Ishikawa (cell line): Measurements from ENCODE around the gene CST2.

Source experiments
- CEBPB ChIP-seq: IDR thresholded peaks from 2 replicates; pipeline ENCODE4 v1.6.1; 2012
- CREB1 ChIP-seq: IDR thresholded peaks from 2 replicates; pipeline ENCODE4 v1.6.1; 2012; ENCODE audit warnings: low read depth
- EGR1 ChIP-seq: IDR thresholded peaks from 2 replicates; pipeline ENCODE4 v1.6.1; 2012
- EP300 ChIP-seq: IDR thresholded peaks from 2 replicates; pipeline ENCODE4 v1.6.1; 2012; ENCODE audit warnings: borderline replicate concordance
- FOXM1 ChIP-seq: IDR thresholded peaks from 2 replicates; pipeline ENCODE4 v1.6.1; 2012; ENCODE audit warnings: low read depth, borderline replicate concordance
- MAX ChIP-seq: IDR thresholded peaks from 2 replicates; pipeline ENCODE4 v1.6.1; 2012
- NFIC ChIP-seq: IDR thresholded peaks from 2 replicates; pipeline ENCODE4 v1.6.1; 2012
- RAD21 ChIP-seq: IDR thresholded peaks from 2 replicates; pipeline ENCODE4 v1.6.1; 2012; ENCODE audit warnings: low read depth
- REST ChIP-seq: IDR thresholded peaks from 2 replicates; pipeline ENCODE4 v1.6.1; 2012; ENCODE audit warnings: low read depth, mild to moderate bottlenecking
- TAF1 ChIP-seq: IDR thresholded peaks from 2 replicates; pipeline ENCODE4 v1.6.1; 2012; ENCODE audit warnings: low read depth, mild to moderate bottlenecking
- TCF12 ChIP-seq: IDR thresholded peaks from 2 replicates; pipeline ENCODE4 v1.6.1; 2012; ENCODE audit warnings: low read depth
- TEAD4 ChIP-seq: IDR thresholded peaks from 2 replicates; pipeline ENCODE4 v1.6.1; 2012
- YY1 ChIP-seq: IDR thresholded peaks from 2 replicates; pipeline ENCODE4 v1.6.1; 2012; ENCODE audit warnings: low read depth
- ZBTB7A ChIP-seq: IDR thresholded peaks from 2 replicates; pipeline ENCODE4 v1.6.1; 2012; ENCODE audit warnings: low read depth

GRCh38 chr20:23856226-23856625 is 29.7 kb upstream of the CST2 start:
- TF ChIP-seq REST, result no peak
- TF ChIP-seq CEBPB, result no peak
- TF ChIP-seq TCF12, result no peak
- TF ChIP-seq EP300, result no peak
- no peak for TF ChIP-seq MAX
- no peak for TF ChIP-seq RAD21
- no peak for TF ChIP-seq TEAD4
- no peak for TF ChIP-seq ZBTB7A
- TF ChIP-seq TAF1, result no peak
- TF ChIP-seq NFIC, result no peak
- TF ChIP-seq EGR1, result no peak
- no peak for TF ChIP-seq FOXM1
- TF ChIP-seq CREB1, result no peak
- TF ChIP-seq YY1, result no peak
